IMR-90 (cell line): ENCODE measurements around the gene FAM171A1. TPM values are rescaled to one million over a fixed set of nuclear protein-coding genes. Genes with fewer than 3 reads are reported as not detected.

Experiments
- ATAC-seq: fragments of 200-7000 bp; cut with Tn5 transposase; 2 replicates; pipeline ENCODE4 v1.9.1; 2020; ENCODE audit warnings: low read depth, mild to moderate bottlenecking, moderate library complexity
- BruUV-seq: library from RNA; stranded (reverse); fragments of 400-500 nt; replicated peaks from 2 replicates; lab custom pipeline; 2021; lab: Mats Ljungman, UMichigan
- CTCF ChIA-PET: fragments of 300-600 bp; formaldehyde crosslinking; extraction: SDS; loops from one replicate; lab custom pipeline; 2021; ENCODE audit warnings: antibody characterized with exemption; lab: Yijun Ruan, JAX
- POLR2A ChIA-PET: fragments of 300-600 bp; sonication (Branson Sonifier 250); formaldehyde crosslinking; loops from one replicate; lab custom pipeline; 2022; ENCODE audit warnings: antibody characterized with exemption; ENCODE audit not compliant: unreplicated experiment; lab: Charles Lee
- DNase-seq: peaks from one replicate; pipeline ENCODE4 v3.0.0; 2013
- H2AFZ ChIP-seq: replicated peaks from 2 replicates; pipeline ENCODE3; 2013; ENCODE audit warnings: low read length, mild to moderate bottlenecking; ENCODE audit not compliant: poor library complexity
- H2AK5ac ChIP-seq: 2 replicates; pipeline ENCODE4 v1.6.1; 2013; ENCODE audit warnings: low read depth, low read length, inconsistent platforms
- H2AK9ac ChIP-seq: replicated peaks from 2 replicates; pipeline ENCODE3; 2013; ENCODE audit warnings: mild to moderate bottlenecking, low read depth, low read length, moderate library complexity; ENCODE audit not compliant: poor library complexity
- H2BK120ac ChIP-seq: 2 replicates; pipeline ENCODE4 v1.6.1; 2013; ENCODE audit warnings: low read depth, low read length, inconsistent platforms
- H2BK15ac ChIP-seq: 3 replicates; pipeline ENCODE4 v1.6.1; 2013; ENCODE audit warnings: low read depth, low read length, inconsistent platforms
- H2BK20ac ChIP-seq: 2 replicates; pipeline ENCODE4 v1.6.1; 2013; ENCODE audit warnings: low read depth, mild to moderate bottlenecking, inconsistent platforms, low read length, moderate library complexity
- H2BK5ac ChIP-seq: 2 replicates; pipeline ENCODE4 v1.6.1; 2013; ENCODE audit warnings: mild to moderate bottlenecking, low read depth, low read length, inconsistent platforms; ENCODE audit not compliant: poor library complexity, severe bottlenecking
- H3K14ac ChIP-seq: replicated peaks from 2 replicates; pipeline ENCODE4 v1.6.1; 2013; ENCODE audit warnings: low read depth, low read length, inconsistent platforms
- H3K18ac ChIP-seq: 2 replicates; pipeline ENCODE4 v1.6.1; 2013; ENCODE audit warnings: low read depth, low read length, control low read depth
- H3K23ac ChIP-seq: 2 replicates; pipeline ENCODE4 v1.6.1; 2013; ENCODE audit warnings: low read depth, low read length, inconsistent platforms
- H3K27ac ChIP-seq: 2 replicates; pipeline ENCODE4 v1.5.1; 2013; ENCODE audit warnings: mild to moderate bottlenecking, control low read depth, low read length; ENCODE audit not compliant: insufficient read depth
- H3K27me3 ChIP-seq: 2 replicates; pipeline ENCODE4 v1.6.1; 2013; ENCODE audit warnings: low read length; ENCODE audit not compliant: control insufficient read depth, insufficient read depth
- H3K36me3 ChIP-seq: 2 replicates; pipeline ENCODE4 v1.6.1; 2013; ENCODE audit warnings: low read length, mixed read lengths; ENCODE audit not compliant: control insufficient read depth, insufficient read depth
- H3K4ac ChIP-seq: 2 replicates; pipeline ENCODE4 v1.6.1; 2013; ENCODE audit warnings: low read depth, low read length, inconsistent platforms
- H3K4me1 ChIP-seq: 2 replicates; pipeline ENCODE4 v1.6.1; 2013; ENCODE audit warnings: low read length, mixed read lengths; ENCODE audit not compliant: control insufficient read depth, insufficient read depth
- H3K4me2 ChIP-seq: 2 replicates; pipeline ENCODE4 v1.6.1; 2013; ENCODE audit warnings: low read depth, mild to moderate bottlenecking, control low read depth, low read length, moderate library complexity
- H3K4me3 ChIP-seq: 2 replicates; pipeline ENCODE4 v1.5.1; 2013; ENCODE audit warnings: low read depth, mild to moderate bottlenecking, control low read depth, low read length, moderate library complexity; ENCODE audit not compliant: insufficient read depth
- H3K56ac ChIP-seq: 2 replicates; pipeline ENCODE4 v1.6.1; 2013; ENCODE audit warnings: low read length, inconsistent platforms; ENCODE audit not compliant: insufficient read depth; ENCODE audit errors: extremely low read depth
- H3K79me1 ChIP-seq, 2 experiments: 2 replicates each; pipeline ENCODE4 v1.6.1; 2013; ENCODE audit warnings: low read length in 2 of 2, inconsistent platforms in 1 of 2, low read depth in 1 of 2
- H3K9ac ChIP-seq: 2 replicates; pipeline ENCODE4 v1.6.1; 2013; ENCODE audit warnings: low read depth, low read length, control low read depth
- H3K9me1 ChIP-seq: 2 replicates; pipeline ENCODE4 v1.6.1; 2013; ENCODE audit warnings: low read length, inconsistent platforms; ENCODE audit not compliant: insufficient read depth
- H3K9me3 ChIP-seq: 2 replicates; pipeline ENCODE4 v1.6.1; 2013; ENCODE audit warnings: low read length; ENCODE audit not compliant: control insufficient read depth, insufficient read depth
- H4K20me1 ChIP-seq: 2 replicates; pipeline ENCODE4 v1.6.1; 2013; ENCODE audit warnings: low read length, inconsistent platforms; ENCODE audit not compliant: insufficient read depth
- H4K5ac ChIP-seq: 2 replicates; pipeline ENCODE4 v1.6.1; 2013; ENCODE audit warnings: mild to moderate bottlenecking, low read depth, low read length, control low read depth
- H4K8ac ChIP-seq, 2 experiments: 2 replicates each; pipeline ENCODE4 v1.6.1; 2013; ENCODE audit warnings: low read depth in 2 of 2, low read length in 2 of 2, control low read depth in 1 of 2, inconsistent platforms in 1 of 2
- H4K91ac ChIP-seq: 2 replicates; pipeline ENCODE4 v1.6.1; 2013; ENCODE audit warnings: low read depth, low read length, inconsistent platforms; ENCODE audit not compliant: insufficient read depth
- BHLHE40 ChIP-seq: fragments of 150-350 bp; IDR thresholded peaks from 2 replicates; pipeline ENCODE4 v1.6.1; 2016; ENCODE audit warnings: mild to moderate bottlenecking, low read depth, low read length
- CTCF ChIP-seq: conservative IDR thresholded peaks from 2 replicates; pipeline ENCODE4 v1.5.1; 2012; ENCODE audit warnings: mild to moderate bottlenecking, low read depth, low read length, improper control_type of control experiment
- ELK1 ChIP-seq: fragments of 150-350 bp; IDR thresholded peaks from 2 replicates; pipeline ENCODE4 v1.6.1; 2016; ENCODE audit warnings: low read depth, mild to moderate bottlenecking, low read length, moderate library complexity, borderline replicate concordance
- MAFK ChIP-seq: IDR thresholded peaks from 2 replicates; pipeline ENCODE4 v1.6.1; 2012; ENCODE audit warnings: low read depth, low read length, improper control_type of control experiment
- MAZ ChIP-seq: IDR thresholded peaks from 2 replicates; pipeline ENCODE4 v1.6.1; 2012; ENCODE audit warnings: low read depth, mild to moderate bottlenecking, low read length, improper control_type of control experiment, moderate library complexity, borderline replicate concordance
- MXI1 ChIP-seq: IDR thresholded peaks from 2 replicates; pipeline ENCODE4 v1.6.1; 2012; ENCODE audit warnings: low read depth, mild to moderate bottlenecking, low read length, moderate library complexity, borderline replicate concordance
- WGBS, 2 experiments: methylation state at CpG; one replicate each; pipeline versions ENCODE4 v1.1.5 to v1.1.7; 2013; ENCODE audit warnings: missing lambda C conversion rate in 2 of 2; ENCODE audit not compliant: insufficient read length in 1 of 2; ENCODE audit errors: extremely low coverage in 2 of 2; 5-methylcytosine and 5-hydroxymethylcytosine counted together
- dilution Hi-C: fragments of 300-500 bp; cut with HindIII; formaldehyde crosslinking; loops from one replicate; pipeline ENCODE4 v1.14.3; 2018; ENCODE audit warnings: low sequenced_read_pairs; ENCODE audit not compliant: unreplicated experiment
- in situ Hi-C: fragments of 300-500 bp; cut with MboI; formaldehyde crosslinking; loops from 3 replicates; pipeline ENCODE4 v1.14.3; 2019; ENCODE audit warnings: low sequenced_read_pairs, inconsistent platforms, mixed read lengths
- intact Hi-C: fragments of 100-400 bp; cut with micrococcal nuclease; formaldehyde crosslinking; loops from 2 replicates; pipeline ENCODE4 v1.10.0; 2022
- polyA plus RNA-seq, 3 experiments: library from polyadenylated mRNA; depleted of rRNA; stranded (reverse); fragments of >200 nt; gene quantifications; 2 replicates each; pipeline ENCODE4 v1.2.3, GENCODE V29; 2012; ENCODE audit warnings: low replicate concordance in 1 of 3
- total RNA-seq: library from RNA; depleted of rRNA; stranded (reverse); fragments of >200 nt; gene quantifications from 2 replicates; pipeline ENCODE4 v1.2.3, GENCODE V29; 2012
- TF ChIP-seq, protein P1 (sequence below): fragments of 150-350 bp; IDR thresholded peaks from 2 replicates; pipeline ENCODE4 v1.6.1; 2017; ENCODE audit warnings: mild to moderate bottlenecking, antibody characterized with exemption, low read length, low read depth

Gene FAM171A1
- total and polyA plus RNA-seq, 2 of the 4 experiments (the other 2 are of a cell fraction) = 20.3 to 30.6 TPM

- no peak overlapping the region for H3K56ac ChIP-seq
- H2BK120ac ChIP-seq = no peak overlapping the region
- no peak for TF ChIP-seq BHLHE40
- no peak for TF ChIP-seq ELK1
- TF ChIP-seq MAFK = no peak
- TF ChIP-seq CTCF = no peak
- no peak for TF ChIP-seq MXI1
- no peak for TF ChIP-seq MAZ
- TF ChIP-seq, protein P1, sequence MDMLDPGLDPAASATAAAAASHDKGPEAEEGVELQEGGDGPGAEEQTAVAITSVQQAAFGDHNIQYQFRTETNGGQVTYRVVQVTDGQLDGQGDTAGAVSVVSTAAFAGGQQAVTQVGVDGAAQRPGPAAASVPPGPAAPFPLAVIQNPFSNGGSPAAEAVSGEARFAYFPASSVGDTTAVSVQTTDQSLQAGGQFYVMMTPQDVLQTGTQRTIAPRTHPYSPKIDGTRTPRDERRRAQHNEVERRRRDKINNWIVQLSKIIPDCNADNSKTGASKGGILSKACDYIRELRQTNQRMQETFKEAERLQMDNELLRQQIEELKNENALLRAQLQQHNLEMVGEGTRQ = no peak
- dilution Hi-C loops = no loop called here
- DNase-seq (peak; percentile 55), ATAC-seq (peak; percentile 25; the same call in 1 of the 2 replicates)
- ChIA-PET CTCF (interaction anchor here (1.1 kb wide), 1 partner anchor 12 kb away, joined by 4 read pairs; no protein-coding TSS in a partner anchor), POLR2A (no interaction called here)
- no peak overlapping the region for H2BK15ac ChIP-seq
- no peak overlapping the region for H3K18ac ChIP-seq
- H4K20me1 ChIP-seq = peaks cover 30% of the 10 kb centered on the region
- no peak overlapping the region for H3K23ac ChIP-seq
- H4K8ac ChIP-seq = no peak overlapping the region
- no peak overlapping the region for H2BK5ac ChIP-seq
- no peak overlapping the region for H3K9ac ChIP-seq
- no peak overlapping the region for H2AK9ac ChIP-seq
- H3K4me2 ChIP-seq = no peak overlapping the region
- in situ Hi-C loops = no loop called here
- H3K27me3 ChIP-seq = peaks cover 4% of the 10 kb centered on the region; the same call in 1 of the 2 replicates
- H2AK5ac ChIP-seq = no peak overlapping the region
- intact Hi-C loops = no loop called here
- H2AFZ ChIP-seq = no peak overlapping the region
- H3K9me1 ChIP-seq = no peaks in the 10 kb centered on the region; the same call in none of the 2 replicates
- no peak overlapping the region for H3K4me3 ChIP-seq
- H4K91ac ChIP-seq = no peak overlapping the region
- H3K9me3 ChIP-seq = no peaks in the 10 kb centered on the region
- no peak overlapping the region for H4K5ac ChIP-seq
- peaks cover 24 to 62% of the 10 kb centered on the region in 2 experiments for H3K79me1 ChIP-seq
- no peak overlapping the region for H3K14ac ChIP-seq
- WGBS, 2 experiments = no CpG with 5 or more reads among the region's 8 CpGs
- H3K4ac ChIP-seq = no peak overlapping the region
- no peak overlapping the region for H3K27ac ChIP-seq
- H2BK20ac ChIP-seq = no peak overlapping the region
- BruUV-seq = no TSS peak
- H3K36me3 ChIP-seq = no peaks in the 10 kb centered on the region
- peaks cover 1% of the 10 kb centered on the region; the same call in 1 of the 2 replicates for H3K4me1 ChIP-seq
These were observed 24.5 kb downstream of the FAM171A1 start for GRCh38 chr10:15346440-15347141.
